ENCODE data around the gene DNAJC27.

- TF ChIP-seq ZEB2 (IDR thresholded peaks at IDR 0.05) (no peak), SMARCA5 (IDR thresholded peaks at IDR 0.05) (no peak), CREB3L1 (IDR thresholded peaks at IDR 0.05; ENCODE audit: borderline replicate concordance, low read depth) (no peak), MAZ (CRISPR knock-in tag; conservative IDR thresholded peaks at IDR 0.05 in 1 of 2, IDR thresholded peaks at IDR 0.05 in 1 of 2) (no peak)
Measured at GRCh38 chr2:24984912-24985311, 13.2 kb upstream of the DNAJC27 start.

All from K562 (cell line).